Iris pigment epithelial cell (primary cell): ENCODE data around the gene SAYSD1.
"Not testable (repeated sequence)": the region's sequence is repeated elsewhere in the genome, so short reads cannot be mapped to it uniquely, and the experiment has no call there.

Experiments used
- DNase-seq: peaks from one replicate; pipeline ENCODE4 v3.0.0-alpha.2; 2011; ENCODE audit warnings: low read depth

Gene SAYSD1

GRCh38 chr6:39114704-39115599, at the start of gene SAYSD1:
SAYSD1 (minus strand) TSS chr6:39115186; CDS start chr6:39115089, 97 bp downstream.
- peak; percentile 93 for DNase-seq

GRCh38 chr6:39157511-39157910, 42.5 kb upstream of the SAYSD1 start:
- no peak for DNase-seq

- no peak for DNase-seq
These were observed 41.8 kb upstream of the SAYSD1 start for GRCh38 chr6:39156801-39157200.

GRCh38 chr6:39154705-39155104, 39.7 kb upstream of the SAYSD1 start:
- no peak for DNase-seq

- DNase-seq, result no peak
These were observed 38.9 kb upstream of the SAYSD1 start for GRCh38 chr6:39153766-39154397.

GRCh38 chr6:39152262-39152661, 37.3 kb upstream of the SAYSD1 start:
- DNase-seq, result no peak

- DNase-seq, result no peak
These were observed 36.2 kb upstream of the SAYSD1 start for GRCh38 chr6:39151211-39151610.

- DNase-seq, result no peak
These were observed 29.6 kb upstream of the SAYSD1 start for GRCh38 chr6:39144481-39145173.

GRCh38 chr6:39143238-39143930, 28.4 kb upstream of the SAYSD1 start:
- no peak for DNase-seq

GRCh38 chr6:39140556-39141167, 25.7 kb upstream of the SAYSD1 start:
- no peak for DNase-seq

- DNase-seq, result peak; percentile 21
These were observed 22.3 kb upstream of the SAYSD1 start for GRCh38 chr6:39137245-39137644.

GRCh38 chr6:39136207-39136606, 21.2 kb upstream of the SAYSD1 start:
- not testable (repeated sequence) for DNase-seq

- DNase-seq, result not testable (repeated sequence)
These were observed 19.8 kb upstream of the SAYSD1 start for GRCh38 chr6:39134761-39135160.

- no peak for DNase-seq
These were observed 15.7 kb upstream of the SAYSD1 start for GRCh38 chr6:39130691-39131090.

GRCh38 chr6:39128832-39129231, 13.8 kb upstream of the SAYSD1 start:
- DNase-seq, result no peak

- no peak for DNase-seq
These were observed 13.1 kb upstream of the SAYSD1 start for GRCh38 chr6:39128106-39128505.

GRCh38 chr6:39124114-39124513, 9.1 kb upstream of the SAYSD1 start:
- no peak for DNase-seq

GRCh38 chr6:39118921-39119320, 3.9 kb upstream of the SAYSD1 start:
- no peak for DNase-seq

GRCh38 chr6:39114388-39114703, 640 bp downstream of the SAYSD1 start:
- DNase-seq, result no peak

- no peak for DNase-seq
These were observed 1.2 kb downstream of the SAYSD1 start for GRCh38 chr6:39113788-39114187.

- no peak for DNase-seq
These were observed 3.7 kb downstream of the SAYSD1 start for GRCh38 chr6:39111280-39111679.
